ENCODE measurements around the gene PDLIM1.

The PDLIM1 gene

DNA sequence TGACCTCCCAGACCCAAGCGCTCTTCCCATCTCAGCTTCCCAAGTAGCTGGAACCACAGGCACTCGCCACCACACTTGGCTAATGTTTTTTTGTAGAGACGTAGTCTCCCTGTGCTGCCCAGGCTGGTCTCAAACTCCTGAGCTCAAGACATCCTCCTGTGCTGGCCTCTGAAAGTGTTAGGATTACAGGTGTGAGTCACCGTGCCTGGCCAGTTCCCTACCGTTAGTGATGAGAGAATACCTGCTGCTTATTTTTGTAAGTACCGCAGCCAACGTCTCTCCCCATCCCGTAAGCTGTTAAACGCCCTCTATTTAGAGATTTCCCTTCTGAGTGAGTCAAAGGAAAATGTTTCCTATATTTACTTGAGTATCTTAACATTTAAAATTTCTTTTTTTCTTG lies 38.5 kb upstream of the PDLIM1 start:
- TF ChIP-seq, protein P1, sequence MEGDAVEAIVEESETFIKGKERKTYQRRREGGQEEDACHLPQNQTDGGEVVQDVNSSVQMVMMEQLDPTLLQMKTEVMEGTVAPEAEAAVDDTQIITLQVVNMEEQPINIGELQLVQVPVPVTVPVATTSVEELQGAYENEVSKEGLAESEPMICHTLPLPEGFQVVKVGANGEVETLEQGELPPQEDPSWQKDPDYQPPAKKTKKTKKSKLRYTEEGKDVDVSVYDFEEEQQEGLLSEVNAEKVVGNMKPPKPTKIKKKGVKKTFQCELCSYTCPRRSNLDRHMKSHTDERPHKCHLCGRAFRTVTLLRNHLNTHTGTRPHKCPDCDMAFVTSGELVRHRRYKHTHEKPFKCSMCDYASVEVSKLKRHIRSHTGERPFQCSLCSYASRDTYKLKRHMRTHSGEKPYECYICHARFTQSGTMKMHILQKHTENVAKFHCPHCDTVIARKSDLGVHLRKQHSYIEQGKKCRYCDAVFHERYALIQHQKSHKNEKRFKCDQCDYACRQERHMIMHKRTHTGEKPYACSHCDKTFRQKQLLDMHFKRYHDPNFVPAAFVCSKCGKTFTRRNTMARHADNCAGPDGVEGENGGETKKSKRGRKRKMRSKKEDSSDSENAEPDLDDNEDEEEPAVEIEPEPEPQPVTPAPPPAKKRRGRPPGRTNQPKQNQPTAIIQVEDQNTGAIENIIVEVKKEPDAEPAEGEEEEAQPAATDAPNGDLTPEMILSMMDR (IDR thresholded peaks at IDR 0.05), result no peak
- H3K27me3 Mint-ChIP-seq (ENCODE audit: low read depth, poor library complexity), result peaks cover 5% of the 10 kb centered on the region
- H3K9me3 Mint-ChIP-seq, result no peaks in the 10 kb centered on the region
- H3K36me3 Mint-ChIP-seq (ENCODE audit: low read depth), result peaks cover 13% of the 10 kb centered on the region
- H3K4me1 Mint-ChIP-seq, result peaks cover 31% of the 10 kb centered on the region
- no peak for DNase-seq
- H3K27ac Mint-ChIP-seq, result no peak overlapping the region
- no peak overlapping the region for H3K4me3 Mint-ChIP-seq

- H3K4me3 Mint-ChIP-seq, result no peak overlapping the region
- peaks cover 13% of the 10 kb centered on the region for H3K36me3 Mint-ChIP-seq (ENCODE audit: low read depth)
- peaks cover 5% of the 10 kb centered on the region for H3K27me3 Mint-ChIP-seq (ENCODE audit: low read depth, poor library complexity)
These were observed 37.2 kb upstream of the PDLIM1 start for GRCh38 chr10:95328013-95328412.

DNA sequence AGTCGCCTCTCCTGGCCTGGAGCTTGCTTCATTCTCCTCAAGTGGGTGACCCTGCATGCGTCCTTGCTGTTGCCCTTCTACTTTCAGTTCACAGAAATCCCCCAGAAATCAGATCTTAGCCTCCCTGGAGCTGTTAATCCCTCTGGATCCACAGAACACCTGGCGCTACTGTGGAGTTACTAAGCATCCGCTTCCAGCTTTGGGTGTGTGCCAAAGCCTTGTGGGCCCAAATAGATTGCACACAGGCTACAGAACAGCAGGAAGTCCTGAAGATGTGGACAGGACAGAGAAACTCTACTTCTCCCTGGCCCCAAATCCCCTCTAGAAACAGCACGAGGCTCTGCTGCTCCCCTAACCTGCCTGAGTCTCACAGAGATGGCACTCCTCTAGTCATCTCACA lies 36.6 kb upstream of the PDLIM1 start:
- Mint-ChIP-seq H3K27ac (no peak overlapping the region), H3K36me3 (ENCODE audit: low read depth) (peaks cover 13% of the 10 kb centered on the region), H3K4me1 (peaks cover 24% of the 10 kb centered on the region), H3K9me3 (no peaks in the 10 kb centered on the region), H3K27me3 (ENCODE audit: low read depth, poor library complexity) (peaks cover 5% of the 10 kb centered on the region), H3K4me3 (no peak overlapping the region)
- DNase-seq, result no peak
- TF ChIP-seq, protein P1 (IDR thresholded peaks at IDR 0.05), result no peak

More at GRCh38 chr10:95328013-95328412, 37.2 kb upstream of the PDLIM1 start:
- H3K4me1 Mint-ChIP-seq, result peaks cover 31% of the 10 kb centered on the region
- no peaks in the 10 kb centered on the region for H3K9me3 Mint-ChIP-seq
- no peak for DNase-seq
- no peak overlapping the region for H3K27ac Mint-ChIP-seq
- TF ChIP-seq, protein P1 (IDR thresholded peaks at IDR 0.05), result no peak

DNA sequence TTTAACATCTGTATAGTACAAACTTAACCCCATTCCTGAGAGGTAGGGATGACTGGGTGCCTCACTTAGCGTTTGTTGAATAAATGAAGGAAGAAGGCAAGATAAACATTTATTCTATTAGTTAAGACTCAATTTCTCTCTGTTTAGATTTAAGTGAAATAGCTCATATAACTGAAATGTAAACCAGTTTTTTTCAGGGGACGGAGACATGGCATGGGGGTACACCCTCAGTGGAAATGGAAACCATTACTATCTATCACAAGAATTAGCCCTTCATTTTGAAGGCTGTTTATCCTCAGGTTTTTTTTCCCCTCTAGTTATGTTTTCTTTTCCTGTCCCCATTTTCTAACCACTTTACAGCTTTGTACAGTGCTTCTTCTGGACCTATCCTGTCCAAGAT lies 35.6 kb upstream of the PDLIM1 start:
- no peak overlapping the region for H3K4me3 Mint-ChIP-seq
- H3K27me3 Mint-ChIP-seq (ENCODE audit: low read depth, poor library complexity), result peaks cover 5% of the 10 kb centered on the region
- DNase-seq, result no peak
- no peaks in the 10 kb centered on the region for H3K9me3 Mint-ChIP-seq
- TF ChIP-seq, protein P1 (IDR thresholded peaks at IDR 0.05), result no peak
- peaks cover 12% of the 10 kb centered on the region for H3K36me3 Mint-ChIP-seq (ENCODE audit: low read depth)
- H3K4me1 Mint-ChIP-seq, result peaks cover 18% of the 10 kb centered on the region
- H3K27ac Mint-ChIP-seq, result no peak overlapping the region

DNA sequence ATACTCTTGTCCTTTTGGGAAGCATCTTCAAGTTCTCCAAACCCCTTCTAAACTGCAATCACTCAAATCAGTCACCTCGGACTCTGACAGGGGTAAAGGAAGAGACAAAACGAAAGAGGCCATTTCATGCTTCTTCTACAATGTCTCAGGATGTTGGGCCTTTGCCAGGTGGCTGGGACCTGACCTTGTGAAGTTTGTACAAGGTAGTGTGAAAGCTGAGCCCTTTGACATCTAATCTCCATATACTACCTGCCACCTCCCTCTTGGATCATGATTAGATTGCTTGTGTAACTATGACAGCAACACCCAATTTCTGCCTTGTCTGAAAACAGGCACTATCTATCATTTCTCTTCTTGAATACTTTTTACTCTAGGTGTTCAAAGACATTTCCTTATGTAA lies 35.1 kb upstream of the PDLIM1 start:
- Mint-ChIP-seq H3K4me1 (peaks cover 23% of the 10 kb centered on the region), H3K4me3 (no peak overlapping the region), H3K9me3 (no peaks in the 10 kb centered on the region), H3K27ac (no peak overlapping the region), H3K36me3 (ENCODE audit: low read depth) (peaks cover 13% of the 10 kb centered on the region), H3K27me3 (ENCODE audit: low read depth, poor library complexity) (peaks cover 5% of the 10 kb centered on the region)
- no peak for DNase-seq
- TF ChIP-seq, protein P1 (IDR thresholded peaks at IDR 0.05), result no peak

DNA sequence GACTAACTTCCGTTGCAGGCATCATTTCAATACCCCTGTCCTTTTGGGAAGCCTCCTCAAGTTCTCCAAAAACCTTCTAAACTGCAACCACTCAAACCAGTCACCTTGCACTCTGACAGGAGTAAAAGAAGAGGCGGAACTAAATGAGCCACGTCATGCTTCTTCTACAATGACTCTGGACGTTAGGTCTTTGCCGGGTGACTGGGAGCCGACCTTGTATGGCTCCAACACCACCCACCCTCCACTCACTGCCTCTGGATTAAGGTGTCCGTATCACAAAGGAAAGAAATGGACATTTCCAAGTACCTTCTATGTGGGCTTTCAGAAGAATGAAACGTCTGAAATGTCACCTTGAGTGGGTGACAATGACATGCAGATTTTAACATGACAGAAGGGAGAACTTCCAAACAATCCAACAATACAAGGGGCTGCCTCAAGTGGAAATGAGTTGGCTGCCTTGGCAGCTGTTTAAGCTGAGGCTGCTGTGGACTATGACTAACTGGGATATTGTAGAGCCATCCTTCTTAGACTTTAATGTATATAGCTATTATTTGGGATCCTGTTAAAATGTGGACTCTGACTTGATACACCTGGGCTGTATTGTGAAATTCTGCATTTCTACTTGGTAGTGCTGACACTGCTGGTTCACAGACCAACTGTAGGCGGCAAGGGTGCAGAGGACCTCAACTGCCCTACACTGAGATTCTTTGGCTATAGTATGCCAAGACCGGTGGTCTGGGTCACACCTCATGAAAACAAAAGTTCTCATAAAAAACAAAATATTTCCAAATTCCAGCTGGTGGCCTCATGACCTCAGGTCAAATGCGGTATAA lies 33.8 kb upstream of the PDLIM1 start:
- Mint-ChIP-seq H3K4me1 (peaks cover 35% of the 10 kb centered on the region), H3K27ac (no peak overlapping the region), H3K27me3 (ENCODE audit: low read depth, poor library complexity) (no peaks in the 10 kb centered on the region), H3K36me3 (ENCODE audit: low read depth) (peaks cover 16% of the 10 kb centered on the region), H3K9me3 (no peaks in the 10 kb centered on the region), H3K4me3 (no peak overlapping the region)
- DNase-seq, result no peak
- TF ChIP-seq, protein P1 (IDR thresholded peaks at IDR 0.05), result no peak

Measured in nephron progenitor cell (in vitro differentiated cells).